ENCODE measurements around the gene NCOA5.

The NCOA5 gene

GRCh38 chr20:46028772-46029371 is 60.9 kb downstream of the NCOA5 start, which contains the start of gene SLC12A5:
SLC12A5 (plus strand) TSS chr20:46029215; CDS start chr20:46029345, 130 bp downstream.
- DNase-seq (ENCODE audit: extremely low spot score): no peak
- no peak for TF ChIP-seq CTCF (IDR thresholded peaks at IDR 0.05; ENCODE audit: control extremely low read depth, extremely low read depth, low read depth, missing control alignments)
- POLR2A ChIA-PET: no interaction called here
- CTCF ChIA-PET: interaction anchor here (1.0 to 2.3 kb wide), 3 partner anchors 15 to 270 kb away, joined by 3 to 12 read pairs (median 3); no protein-coding TSS in a partner anchor

- no peak for TF ChIP-seq CTCF (IDR thresholded peaks at IDR 0.05; ENCODE audit: control extremely low read depth, extremely low read depth, low read depth, missing control alignments)
- CTCF ChIA-PET: interaction anchor here (0.9 to 6.4 kb wide), 3 partner anchors 10 to 41 kb away, joined by 3 to 68 read pairs (median 4); no protein-coding TSS in a partner anchor
- POLR2A ChIA-PET: no interaction called here
- DNase-seq (ENCODE audit: extremely low spot score): no peak
Observed at GRCh38 chr20:46028110-46028509, 61.7 kb downstream of the NCOA5 start.

DNA sequence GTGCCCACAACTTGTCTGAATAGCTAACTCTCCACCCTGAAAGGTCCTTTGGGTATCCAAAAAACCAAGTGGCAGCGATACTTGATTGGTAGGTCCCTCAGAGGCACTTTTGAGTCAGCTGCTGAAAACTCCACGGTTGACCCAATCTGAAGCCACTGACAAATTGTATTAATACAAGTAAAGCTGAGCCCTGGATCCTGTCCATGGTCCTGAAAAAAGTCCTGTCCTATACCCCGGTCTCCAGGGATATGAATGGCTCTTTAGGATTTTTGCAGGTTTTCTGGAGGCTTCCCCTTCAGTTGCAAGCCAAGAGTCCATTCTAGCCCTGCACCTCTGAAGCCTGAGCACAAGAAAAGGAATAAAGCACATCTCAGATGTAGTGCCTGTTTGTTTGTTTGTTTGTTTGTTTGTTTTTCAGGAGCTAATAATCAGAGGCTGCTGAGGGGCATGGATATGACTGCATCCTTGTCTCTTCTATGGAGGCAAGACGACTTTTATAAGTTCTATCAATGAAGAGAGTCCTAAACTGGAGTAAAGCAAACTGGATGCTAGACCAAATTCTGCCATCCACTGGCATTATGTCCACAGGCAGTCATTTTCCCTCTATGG is 62.4 kb downstream of the NCOA5 start:
- ChIA-PET POLR2A (no interaction called here), CTCF (interaction anchor here (0.9 to 6.4 kb wide), 4 partner anchors 11 to 81 kb away, joined by 3 to 68 read pairs (median 4); no protein-coding TSS in a partner anchor)
- DNase-seq (ENCODE audit: extremely low spot score): no peak
- TF ChIP-seq CTCF (IDR thresholded peaks at IDR 0.05; ENCODE audit: control extremely low read depth, extremely low read depth, low read depth, missing control alignments): no peak

GRCh38 chr20:46025376-46025783 is 64.4 kb downstream of the NCOA5 start:
- ChIA-PET CTCF (interaction anchor here (0.9 to 6.4 kb wide), 5 partner anchors 12 to 150 kb away, joined by 3 to 68 read pairs (median 3); no protein-coding TSS in a partner anchor), POLR2A (no interaction called here)
- DNase-seq (ENCODE audit: extremely low spot score): no peak
- TF ChIP-seq CTCF (IDR thresholded peaks at IDR 0.05; ENCODE audit: control extremely low read depth, extremely low read depth, low read depth, missing control alignments): no peak

DNA sequence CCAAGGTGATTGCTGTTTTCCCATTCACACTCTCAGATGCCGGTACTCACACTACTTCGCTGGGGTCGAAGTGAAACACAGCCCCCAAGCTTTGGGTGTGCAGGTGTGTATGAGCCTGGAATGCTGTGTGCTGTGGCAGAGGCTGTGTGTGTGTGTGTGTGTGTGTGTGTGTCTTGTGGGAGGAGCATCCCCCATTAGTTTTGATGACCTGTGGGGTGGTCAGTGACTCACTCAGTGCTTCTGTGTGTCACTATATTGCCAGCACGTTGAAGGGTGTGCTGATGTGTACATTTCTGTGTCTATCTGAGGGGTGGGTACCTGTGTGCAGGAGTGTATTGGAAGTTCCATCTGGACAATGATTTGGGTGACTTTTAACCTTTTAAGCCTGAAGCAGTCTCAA is 65.8 kb downstream of the NCOA5 start:
- no peak for DNase-seq (ENCODE audit: extremely low spot score)
- ChIA-PET CTCF (interaction anchor here (0.7 to 6.4 kb wide), 17 partner anchors 8 to 383 kb away, joined by 3 to 68 read pairs (median 13); partner anchors contain the start of genes ELMO2 and MMP9), POLR2A (no interaction called here)
- no peak for TF ChIP-seq CTCF (IDR thresholded peaks at IDR 0.05; ENCODE audit: control extremely low read depth, extremely low read depth, low read depth, missing control alignments)

- CTCF ChIA-PET: interaction anchor here (0.7 to 6.4 kb wide), 31 partner anchors 9 to 384 kb away, joined by 3 to 68 read pairs (median 6); partner anchors contain the start of genes ELMO2, MMP9 and ZNF335
- POLR2A ChIA-PET: no interaction called here
- DNase-seq (ENCODE audit: extremely low spot score): no peak
- no peak for TF ChIP-seq CTCF (IDR thresholded peaks at IDR 0.05; ENCODE audit: control extremely low read depth, extremely low read depth, low read depth, missing control alignments)
Observed at GRCh38 chr20:46023148-46023484, 66.6 kb downstream of the NCOA5 start.
